K562 (cell line): Measurements from ENCODE around the gene MAP7D1. TPM values are rescaled to one million over a fixed set of nuclear protein-coding genes. Genes with fewer than 3 reads are reported as not detected.

ENCODE experiments used
- ATAC-seq: fragments of 200-7000 bp; cut with Tn5 transposase; 3 replicates; pipeline ENCODE4 v1.9.1; 2020; ENCODE audit warnings: moderate library complexity
- BruUV-seq: library from RNA; stranded (reverse); fragments of 400-500 nt; replicated peaks from 2 replicates; lab custom pipeline; 2021; lab: Mats Ljungman, UMichigan
- CTCF ChIA-PET: fragments of 300-600 bp; formaldehyde crosslinking; extraction: SDS; loops from one replicate; lab custom pipeline; 2021; ENCODE audit warnings: low intra/inter-chr PET ratio; lab: Yijun Ruan, JAX
- POLR2A ChIA-PET: fragments of 300-600, 350-650 bp; sonication (Branson Sonifier 250); formaldehyde crosslinking; extraction: SDS; loops from one replicate; lab custom pipeline; 2021; ENCODE audit warnings: antibody characterized with exemption, inconsistent platforms; lab: Yijun Ruan, JAX
- DNase-seq, 4 experiments: peaks; one replicate each; pipeline versions ENCODE4 v3.0.0 to v3.0.0-alpha.2; 2011 to 2018; ENCODE audit warnings: low spot score in 3 of 4, mixed read lengths in 3 of 4; ENCODE audit errors: extremely low read depth in 1 of 4
- FAIRE-seq: peaks from 2 replicates; lab custom pipeline; 2011; peaks lifted over from hg19 to GRCh38; lab: Jason Lieb, UNC
- H2AFZ ChIP-seq: 2 replicates; pipeline ENCODE4 v1.6.0; 2011; ENCODE audit warnings: low read depth, low read length, control low read depth, inconsistent platforms
- H3K27ac ChIP-seq: fragments of 200-600 bp; 3 replicates; pipeline ENCODE4 v1.8.0; 2011; ENCODE audit warnings: low read depth, mild to moderate bottlenecking, control low read depth, inconsistent platforms, low read length, moderate library complexity, mixed read lengths; ENCODE audit errors: extremely low read depth
- H3K27me3 ChIP-seq, 2 experiments: fragments of 300-600 bp in 1 of 2; 2 replicates in 1 of 2; 3 replicates in 1 of 2; pipeline versions ENCODE4 v1.6.0 to v1.8.0; 2011; ENCODE audit warnings: inconsistent platforms in 2 of 2, low read length in 2 of 2, mild to moderate bottlenecking in 1 of 2, mixed read lengths in 1 of 2, moderate library complexity in 1 of 2; ENCODE audit not compliant: control insufficient read depth in 2 of 2, insufficient read depth in 2 of 2
- H3K36me3 ChIP-seq: fragments of 300-600 bp; 3 replicates; pipeline ENCODE4 v1.8.0; 2011; ENCODE audit warnings: mild to moderate bottlenecking, low read length, inconsistent platforms; ENCODE audit not compliant: control insufficient read depth, insufficient read depth
- H3K4me1 ChIP-seq, 2 experiments: fragments of 200-600 bp in 1 of 2; replicated peaks in 1 of 2; 2 replicates in 1 of 2; 3 replicates in 1 of 2; pipeline versions ENCODE4 v1.5.1 to v1.8.0; 2011; ENCODE audit warnings: inconsistent platforms in 2 of 2, low read length in 2 of 2, mild to moderate bottlenecking in 1 of 2, mixed read lengths in 1 of 2, moderate library complexity in 1 of 2; ENCODE audit not compliant: control insufficient read depth in 2 of 2, insufficient read depth in 2 of 2
- H3K4me2 ChIP-seq: 2 replicates; pipeline ENCODE4 v1.6.1; 2011; ENCODE audit warnings: low read length, control low read depth, inconsistent platforms, mixed read lengths; ENCODE audit not compliant: insufficient read depth
- H3K4me3 ChIP-seq: fragments of 200-600 bp; sonication (generic), shearing (Covaris generic); 2 replicates; pipeline ENCODE4 v1.5.1; 2016; ENCODE audit warnings: control low read depth, inconsistent platforms
- H3K79me2 ChIP-seq: fragments of 200-600 bp; 3 replicates; pipeline ENCODE4 v1.8.0; 2011; ENCODE audit warnings: low read length, inconsistent platforms; ENCODE audit not compliant: control insufficient read depth, insufficient read depth
- H3K9ac ChIP-seq, 2 experiments: 2 replicates each; pipeline versions ENCODE4 v1.6.0 to v1.6.1; 2011; ENCODE audit warnings: low read depth in 2 of 2, low read length in 2 of 2, control low read depth in 1 of 2, inconsistent platforms in 1 of 2, mild to moderate bottlenecking in 1 of 2, mixed read lengths in 1 of 2; ENCODE audit not compliant: insufficient read depth in 1 of 2
- H3K9me1 ChIP-seq: one replicate; pipeline ENCODE4 v1.6.0; 2011; ENCODE audit warnings: inconsistent platforms, mild to moderate bottlenecking, low read length, moderate library complexity; ENCODE audit not compliant: control insufficient read depth, insufficient read depth
- H3K9me3 ChIP-seq: replicated peaks from 2 replicates; pipeline ENCODE4 v1.5.1; 2011; ENCODE audit warnings: low read depth, low read length, inconsistent platforms; ENCODE audit not compliant: control insufficient read depth, insufficient read depth
- H4K20me1 ChIP-seq: replicated peaks from 2 replicates; pipeline ENCODE4 v1.6.1; 2011; ENCODE audit warnings: low read length, inconsistent platforms, mixed read lengths; ENCODE audit not compliant: control insufficient read depth, insufficient read depth
- CBX8 ChIP-seq: fragments of 200-600 bp; sonication (generic); IDR thresholded peaks from 2 replicates; pipeline ENCODE4 v1.6.1; 2012; ENCODE audit warnings: borderline replicate concordance, mixed run types, low read depth, mild to moderate bottlenecking, moderate library complexity, mixed read lengths, low read length, control low read depth, inconsistent platforms; ENCODE audit not compliant: poor library complexity, severe bottlenecking; ENCODE audit errors: extremely low read depth
- CEBPG ChIP-seq, 3 experiments: fragments of 200-800 bp in 1 of 3; sonication (Bioruptor generic) in 1 of 3; sonication (generic) in 1 of 3; formaldehyde crosslinking in 1 of 3; IDR thresholded peaks in 2 of 3; conservative IDR thresholded peaks in 1 of 3; 2 replicates each; pipeline versions ENCODE4 v1.6.1 to v1.8.0; 2016 to 2022; ENCODE audit warnings: missing compliant biosample characterization in 2 of 3, missing genetic modification characterization in 2 of 3, mild to moderate bottlenecking in 1 of 3, missing genetic modification reagents in 1 of 3
- CHD1 ChIP-seq: fragments of 200-600 bp; sonication (generic); IDR thresholded peaks from one replicate; pipeline ENCODE4 v1.6.1; 2012; ENCODE audit warnings: mild to moderate bottlenecking, moderate library complexity, low read length, inconsistent platforms
- HDAC1 ChIP-seq, 2 experiments: fragments of 450-650 bp; IDR thresholded peaks; 2 replicates each; pipeline ENCODE4 v1.6.1; 2016 to 2017; ENCODE audit warnings: inconsistent platforms in 1 of 2, mild to moderate bottlenecking in 1 of 2, moderate library complexity in 1 of 2
- KLF16 ChIP-seq: IDR thresholded peaks from 2 replicates; pipeline ENCODE4 v1.6.1; 2016; ENCODE audit warnings: antibody characterized with exemption
- NFE2 ChIP-seq: IDR thresholded peaks from 2 replicates; pipeline ENCODE4 v1.6.1; 2014; ENCODE audit warnings: antibody characterized with exemption, low read depth
- ZNF436 ChIP-seq: fragments of 250-450, 450-650 bp; sonication (Bioruptor Pico); formaldehyde crosslinking; IDR thresholded peaks from 2 replicates; pipeline ENCODE4 v1.7.0; 2020; ENCODE audit warnings: mild to moderate bottlenecking
- WGBS: fragments of 100-300 bp; shearing (Covaris generic); methylation state at CpG from one replicate; pipeline ENCODE4 v1.1.6; 2016; ENCODE audit warnings: low coverage, mixed read lengths; ENCODE audit not compliant: insufficient coverage; ENCODE audit errors: missing lambda C conversion rate; 5-methylcytosine and 5-hydroxymethylcytosine counted together
- in situ Hi-C: fragments of 300-500 bp; cut with MboI; formaldehyde crosslinking; loops from 4 replicates; pipeline ENCODE4 v1.15.0; 2018; ENCODE audit warnings: inconsistent platforms, mixed read lengths
- intact Hi-C: fragments of 100-400 bp; cut with micrococcal nuclease; formaldehyde crosslinking; loops from 2 replicates; pipeline ENCODE4 v1.14.2; 2022
- polyA plus RNA-seq, 8 experiments: library from polyadenylated mRNA; depleted of rRNA in 4 of 8; stranded (reverse) in 5 of 8; unstranded in 3 of 8; fragments of >200 nt; fragmentation: Nextera tagmentation in 2 of 8; fragmentation: Illumina TruSeq in 1 of 8; extraction: Ambion mirVana in 2 of 8; extraction: Trizol in 1 of 8; gene quantifications; 2 replicates each; pipeline versions ENCODE4 v1.2.1 to v1.2.3, GENCODE V29; 2011 to 2014; ENCODE audit warnings: inconsistent platforms in 1 of 8, missing spikeins in 1 of 8
- total RNA-seq, 7 experiments: library from RNA; depleted of rRNA in 6 of 7; stranded (reverse); fragments of >200 nt in 6 of 7; fragmentation: Illumina TruSeq in 2 of 7; extraction: Trizol in 2 of 7; gene quantifications; 2 replicates each; pipeline versions ENCODE4 v1.2.1 to v1.2.3, GENCODE V29; 2011 to 2021; ENCODE audit warnings: low replicate concordance in 1 of 7
- TF ChIP-seq, protein P1 (sequence below): sonication (generic); formaldehyde crosslinking; IDR thresholded peaks from 2 replicates; pipeline ENCODE4 v1.8.0; 2022; ENCODE audit warnings: mild to moderate bottlenecking, missing genetic modification reagents

The MAP7D1 gene
- total and polyA plus RNA-seq, 9 of the 15 experiments (the other 6 are each of a cell fraction or from before 2014, with no cell fraction given): 3.6 to 108 (median 34.5) TPM

DNA sequence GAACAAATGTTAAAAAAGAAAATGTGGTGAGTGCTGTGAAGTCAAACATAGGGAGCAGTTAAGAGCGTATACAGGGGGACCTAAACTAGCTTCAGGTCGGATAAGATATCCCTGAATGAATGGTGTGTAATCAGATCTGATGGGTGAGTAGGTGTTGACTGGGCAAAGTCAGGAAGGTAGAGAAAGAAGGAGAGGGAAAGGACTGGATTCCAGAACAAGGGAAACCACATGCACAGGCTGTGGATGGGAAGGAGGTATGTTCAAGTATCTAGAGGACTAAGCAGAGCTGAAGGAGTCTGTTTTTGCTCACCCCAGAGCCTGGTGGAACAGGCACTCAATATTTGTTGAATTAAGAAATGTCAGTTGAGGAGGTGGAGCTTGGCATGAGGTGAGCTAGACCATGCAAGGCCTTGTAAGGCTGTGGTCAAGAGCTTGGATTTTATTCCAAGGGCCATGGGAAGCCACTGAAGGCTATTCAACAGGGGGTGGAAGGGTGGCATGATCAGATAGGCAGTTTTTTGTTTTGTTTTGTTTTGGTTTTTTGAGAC lies 27.4 kb downstream of the MAP7D1 start:
- 59% methylated on average over 2 of the region's 2 CpGs for WGBS
- Histone ChIP-seq H3K9ac (no peak overlapping the region; a peak in 1 of 4 replicates), H3K9me1 (no peaks in the 10 kb centered on the region), H3K36me3 (peaks cover 32% of the 10 kb centered on the region), H3K9me3 (no peaks in the 10 kb centered on the region), H4K20me1 (0 out of 2 replicates have a peak, but pooled peaks cover 4% of the 10 kb centered on the region), H3K79me2 (no peaks in the 10 kb centered on the region), H3K27ac (no peak overlapping the region), H3K4me2 (no peak overlapping the region), H3K4me1 (peaks cover 6 to 18% of the 10 kb centered on the region in 2 experiments; a peak in 4 of 5 replicates), H3K27me3 (no peaks in the 10 kb centered on the region), H2AFZ (no peak overlapping the region), H3K4me3 (no peak overlapping the region)
- ATAC-seq (no peak), DNase-seq (no peak), FAIRE-seq (no peak)
- TF ChIP-seq CBX8 (no peak), HDAC1 (IDR thresholded peaks at IDR 0.05) (no peak), ZNF436 (CRISPR knock-in tag) (no peak), NFE2 (no peak), KLF16 (no peak), CHD1 (no peak), CEBPG (CRISPR knock-in tag; IDR thresholded peaks at IDR 0.05) (peak; percentile 41; the same call in 1 of the 2 replicates), CEBPG (tag; conservative IDR thresholded peaks at IDR 0.05 in 1 of 2, IDR thresholded peaks at IDR 0.05 in 1 of 2) (no peak)
- TF ChIP-seq, protein P1, sequence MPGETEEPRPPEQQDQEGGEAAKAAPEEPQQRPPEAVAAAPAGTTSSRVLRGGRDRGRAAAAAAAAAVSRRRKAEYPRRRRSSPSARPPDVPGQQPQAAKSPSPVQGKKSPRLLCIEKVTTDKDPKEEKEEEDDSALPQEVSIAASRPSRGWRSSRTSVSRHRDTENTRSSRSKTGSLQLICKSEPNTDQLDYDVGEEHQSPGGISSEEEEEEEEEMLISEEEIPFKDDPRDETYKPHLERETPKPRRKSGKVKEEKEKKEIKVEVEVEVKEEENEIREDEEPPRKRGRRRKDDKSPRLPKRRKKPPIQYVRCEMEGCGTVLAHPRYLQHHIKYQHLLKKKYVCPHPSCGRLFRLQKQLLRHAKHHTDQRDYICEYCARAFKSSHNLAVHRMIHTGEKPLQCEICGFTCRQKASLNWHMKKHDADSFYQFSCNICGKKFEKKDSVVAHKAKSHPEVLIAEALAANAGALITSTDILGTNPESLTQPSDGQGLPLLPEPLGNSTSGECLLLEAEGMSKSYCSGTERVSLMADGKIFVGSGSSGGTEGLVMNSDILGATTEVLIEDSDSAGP (CRISPR knock-in tag): no peak
- intact Hi-C loops (loop anchor here (10.0 kb wide), 1 partner anchor 241 kb away; no protein-coding TSS in a partner anchor), in situ Hi-C loops (no loop called here)
- no TSS peak for BruUV-seq
- POLR2A ChIA-PET: interaction anchor here (0.5 to 1.8 kb wide), 13 partner anchors 9 to 106 kb away, joined by 3 to 8 read pairs (median 4); partner anchors contain the start of genes MAP7D1 and TRAPPC3
- CTCF ChIA-PET: interaction anchor here (0.7 kb wide), 1 partner anchor 52 kb away, joined by 4 read pairs; no protein-coding TSS in a partner anchor
